Heart left ventricle (tissue), 16 donors: Measurements from ENCODE around the gene CUBN. TPM values are rescaled to one million over a fixed set of nuclear protein-coding genes. Genes with fewer than 3 reads are reported as not detected.

Source experiments
- ATAC-seq, 4 donors: fragments of 200-7000 bp; cut with Tn5 transposase; one replicate each; pipeline ENCODE4 v1.9.1; 2020 to 2022; ENCODE audit warnings: moderate library complexity in 4 of 4, mild to moderate bottlenecking in 3 of 4, moderate number of reproducible peaks in 1 of 4
- DNase-seq, 5 donors: peaks; one replicate each; pipeline ENCODE4 v3.0.0-alpha.2; 2020
- H3K27ac ChIP-seq, 12 donors: fragments of 200-600 bp; sonication (generic) in 4 of 12; one replicate each; pipeline versions ENCODE4 v1.5.0 to v1.8.0; 2016 to 2022; ENCODE audit warnings: mild to moderate bottlenecking in 2 of 12
- H3K27me3 ChIP-seq, 9 donors: fragments of 200-600 bp; sonication (generic) in 2 of 9; one replicate each; pipeline versions ENCODE4 v1.5.1 to v1.8.0; 2016 to 2022; ENCODE audit warnings: mild to moderate bottlenecking in 3 of 9
- H3K36me3 ChIP-seq, 9 donors: fragments of 200-600 bp; sonication (generic) in 2 of 9; one replicate each; pipeline versions ENCODE4 v1.5.0 to v1.8.0; 2018 to 2022; ENCODE audit warnings: mild to moderate bottlenecking in 2 of 9
- H3K4me1 ChIP-seq, 12 donors: fragments of 200-600 bp; sonication (generic) in 4 of 12; one replicate each; pipeline versions ENCODE4 v1.5.0 to v1.8.0; 2016 to 2022; ENCODE audit warnings: mild to moderate bottlenecking in 3 of 12
- H3K4me3 ChIP-seq, 12 donors: fragments of 200-600 bp; sonication (generic) in 4 of 12; one replicate each; pipeline versions ENCODE4 v1.5.0 to v1.8.0; 2017 to 2022; ENCODE audit warnings: mild to moderate bottlenecking in 9 of 12, moderate library complexity in 4 of 12
- H3K9me3 ChIP-seq, 12 donors: fragments of 200-600 bp; sonication (generic) in 4 of 12; one replicate each; pipeline versions ENCODE4 v1.5.0 to v1.8.0; 2016 to 2022; ENCODE audit warnings: mild to moderate bottlenecking in 1 of 12
- CTCF ChIP-seq, 12 donors: fragments of 200-600 bp; sonication (generic) in 4 of 12; IDR thresholded peaks; one replicate each; pipeline versions ENCODE4 v1.5.0 to v1.8.0; 2018 to 2022; ENCODE audit warnings: antibody characterized with exemption in 12 of 12, mild to moderate bottlenecking in 5 of 12
- POLR2A ChIP-seq, 2 donors: fragments of 450-650 bp; IDR thresholded peaks; one replicate each; pipeline ENCODE4 v1.6.1; 2017; ENCODE audit warnings: antibody characterized with exemption in 2 of 2, mild to moderate bottlenecking in 2 of 2, moderate library complexity in 2 of 2
- WGBS, 4 donors: extraction: QIAGEN DNeasy Blood & Tissue Kit in 2 of 4; methylation state at CpG; one replicate each; pipeline versions ENCODE4 v1.1.5 to v1.1.7; 2013 to 2018; 5-methylcytosine and 5-hydroxymethylcytosine counted together
- intact Hi-C, 10 donors: fragments of 100-400 bp; cut with DNase I; formaldehyde crosslinking; loops; one replicate each; pipeline versions ENCODE4 v1.11.1 to v1.14.2; 2022
- polyA plus RNA-seq, 2 donors: library from polyadenylated mRNA; stranded (reverse); fragments of 200-250 nt; gene quantifications; one replicate each; pipeline ENCODE4 v1.2.3, GENCODE V29; 2013
- total RNA-seq, 9 donors: library from RNA; depleted of rRNA in 2 of 9; stranded (reverse); fragments of >200 nt in 2 of 9; fragmentation: NEBNext Ultra II Directional in 3 of 9; extraction: Animal tissue kit (Norgen Biotek cat#: 25700) in 3 of 9; gene quantifications; one replicate each; pipeline versions ENCODE4 v1.1.0 to v1.2.4, GENCODE V29; 2016 to 2023
- donor health status: ischemic (EF 13 %, LVEDD 7.1; RV severe dilation, severe dysfunction).
- donor health status: healthy with polysubstance abuse.
- donor health status: DM: no; HTN: yes; CAD: no.
- donor health status: DM: no; HTN: no; CAD: no.
- donor health status: ischemic (EF 25% LVEDD 6.9; RV normal size, moderate dysfunction).
- donor health status: ischemic (EF 25% LVEDD 5.7; RV mildly dilated, moderate dysfunction).
- donor health status: healthy.
- donor health status: DM: yes; HTN: yes; CAD: no.
- donor health status: ischemic (EF 35%, LVEDD 5.7; RV mildly dilated, moderate dysfunction).
- donor health status: nonischemic (EF 11% LVEDD 7.7; RV severe dilation, severe dysfunction).
- donor health status: DM: yes; HTN: yes; CAD: no.
- donor health status: PGD.
- donor health status: ischemic (EF 29% LVEDD 5.4; RV normal size, mild dysfunction).
- donor health status: nonischemic (EF 23%, LVEDD 6.1; RV moderate dilation, normal function).

Gene CUBN
- total and polyA plus RNA-seq, 11 donors, result 0.07 to 1.5 (median 0.44) TPM

- TF ChIP-seq POLR2A (IDR thresholded peaks at IDR 0.05), result no peak
- no peak for TF ChIP-seq CTCF (IDR thresholded peaks at IDR 0.05)
- Histone ChIP-seq H3K27me3 (no peaks in the 10 kb centered on the region), H3K4me3 (no peak overlapping the region), H3K27ac (peak overlapping the region in 8 of 12 donors; percentile 1 to 67 (median 41)), H3K9me3 (peaks cover 0 to 8% (median 0%) of the 10 kb centered on the region in 12 donors), H3K4me1 (peaks cover 0 to 17% (median 0%) of the 10 kb centered on the region in 12 donors), H3K36me3 (no peaks in the 10 kb centered on the region)
- ATAC-seq (no peak), DNase-seq (no peak)
- intact Hi-C loops, result no loop called here
Observed at GRCh38 chr10:17101910-17102266, 27.7 kb downstream of the CUBN start.

DNA sequence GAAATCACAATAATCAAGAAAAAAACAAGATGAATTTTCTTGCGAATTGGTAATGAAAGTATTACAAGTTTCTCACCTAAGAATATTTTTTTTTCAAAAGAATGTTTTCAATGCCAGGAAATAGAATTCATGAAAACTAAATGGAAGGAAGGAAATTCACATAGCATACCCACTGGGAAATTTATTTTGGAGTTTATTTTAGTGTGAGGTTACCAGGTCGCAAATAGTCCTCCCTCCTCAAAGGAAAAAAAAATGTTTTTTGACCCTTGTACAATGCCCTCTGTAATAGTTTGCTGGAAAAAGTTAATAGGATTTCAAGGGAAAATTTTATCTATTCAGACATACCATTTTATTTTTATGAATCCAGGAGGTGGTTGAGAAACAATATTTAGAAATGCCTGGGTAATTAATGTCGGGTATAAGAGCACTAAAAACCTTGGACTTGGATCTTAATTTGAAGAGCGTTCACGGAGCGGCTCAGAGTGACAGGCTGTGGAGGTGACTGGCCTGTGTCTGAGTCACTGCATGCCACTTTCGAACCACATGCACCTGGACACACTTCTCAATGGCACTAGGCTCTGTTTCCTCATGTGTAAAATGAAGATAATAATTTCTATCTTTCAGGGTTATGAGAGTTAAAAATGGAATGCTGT lies 28.2 kb downstream of the CUBN start:
- Histone ChIP-seq H3K27me3 (no peaks in the 10 kb centered on the region), H3K4me1 (peaks cover 0 to 17% (median 0%) of the 10 kb centered on the region in 12 donors), H3K36me3 (no peaks in the 10 kb centered on the region), H3K4me3 (no peak overlapping the region), H3K9me3 (peaks cover 0 to 14% (median 0%) of the 10 kb centered on the region in 12 donors), H3K27ac (peak overlapping the region in 8 of 12 donors; percentile 1 to 67 (median 41))
- peak in 1 of 4 donors; percentile 37 for ATAC-seq
- intact Hi-C loops, result no loop called here
- 54 to 66% (median 59%) methylated on average over 7 of the region's 7 CpGs for WGBS, 4 donors
- DNase-seq, result no peak
- no peak for TF ChIP-seq POLR2A (IDR thresholded peaks at IDR 0.05)
- TF ChIP-seq CTCF (IDR thresholded peaks at IDR 0.05), result no peak

- ATAC-seq (peak in 1 of 4 donors; percentile 53), DNase-seq (peak in 1 of 5 donors; percentile 19)
- Histone ChIP-seq H3K36me3 (no peaks in the 10 kb centered on the region), H3K4me1 (peaks cover 0 to 17% (median 0%) of the 10 kb centered on the region in 12 donors), H3K27me3 (no peaks in the 10 kb centered on the region), H3K27ac (peak overlapping the region in 8 of 12 donors; percentile 1 to 67 (median 26)), H3K9me3 (peaks cover 0 to 14% (median 0%) of the 10 kb centered on the region in 12 donors), H3K4me3 (no peak overlapping the region)
- intact Hi-C loops, result no loop called here
- no peak for TF ChIP-seq CTCF (IDR thresholded peaks at IDR 0.05)
- TF ChIP-seq POLR2A (IDR thresholded peaks at IDR 0.05), result no peak
- WGBS, 4 donors, result 73 to 83% (median 79%) methylated on average over 9 of the region's 9 CpGs
Observed at GRCh38 chr10:17100586-17100985, 29.0 kb downstream of the CUBN start.

- intact Hi-C loops, result no loop called here
- TF ChIP-seq CTCF (IDR thresholded peaks at IDR 0.05) (no peak), POLR2A (IDR thresholded peaks at IDR 0.05) (no peak)
- Histone ChIP-seq H3K9me3 (peaks cover 0 to 23% (median 9%) of the 10 kb centered on the region in 12 donors), H3K4me3 (no peak overlapping the region), H3K27ac (no peak overlapping the region), H3K4me1 (peaks cover 0 to 17% (median 0%) of the 10 kb centered on the region in 12 donors), H3K36me3 (no peaks in the 10 kb centered on the region), H3K27me3 (no peaks in the 10 kb centered on the region)
- ATAC-seq (no peak), DNase-seq (no peak)
- 95 to 98% (median 97%) methylated on average over 3 of the region's 3 CpGs for WGBS, 4 donors
Observed at GRCh38 chr10:17098012-17098411, 31.6 kb downstream of the CUBN start.
